ENCODE measurements around the gene UBL4A.

DNA sequence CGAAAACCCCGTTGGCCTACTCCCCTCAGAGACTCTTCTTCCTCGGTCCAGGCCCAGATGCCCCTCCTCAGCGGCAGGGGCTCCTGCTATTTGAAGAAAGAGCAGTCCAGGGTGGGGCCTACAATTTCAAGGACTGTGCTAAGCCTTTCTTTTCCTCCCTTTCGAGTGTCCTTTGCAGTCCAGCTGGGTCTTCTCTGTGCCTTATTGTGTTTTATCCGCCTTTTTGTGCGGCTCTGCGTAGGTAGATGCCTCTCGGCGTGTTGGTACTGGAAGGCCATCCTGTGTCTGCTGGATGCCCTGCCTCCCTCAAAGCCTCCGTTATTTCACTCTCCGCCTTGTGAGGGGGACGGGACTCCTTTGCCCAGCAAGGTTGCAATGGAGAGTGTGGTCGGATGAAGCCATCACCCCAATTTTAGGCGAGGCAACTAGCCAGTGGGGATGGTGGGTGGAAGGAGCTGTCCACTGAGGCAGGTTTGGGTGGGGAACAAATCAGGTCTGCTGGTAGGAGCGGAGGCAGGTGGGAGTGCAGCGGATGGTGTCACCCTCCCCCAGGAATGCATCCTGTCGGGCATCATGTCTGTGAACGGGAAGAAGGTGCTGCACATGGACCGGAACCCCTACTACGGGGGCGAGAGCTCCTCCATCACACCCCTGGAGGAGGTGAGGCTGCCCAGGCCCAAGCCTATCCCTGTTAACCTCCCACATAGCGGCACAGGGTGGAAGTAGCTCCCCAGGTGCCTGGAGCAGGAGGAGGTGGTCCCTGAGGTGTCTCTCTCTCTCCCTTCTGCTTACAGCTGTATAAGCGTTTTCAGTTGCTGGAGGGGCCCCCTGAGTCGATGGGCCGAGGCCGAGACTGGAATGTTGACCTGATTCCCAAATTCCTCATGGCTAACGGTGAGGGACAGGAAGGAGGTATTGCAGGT is 48.2 kb downstream of the UBL4A start:
- TF ChIP-seq, protein P1, sequence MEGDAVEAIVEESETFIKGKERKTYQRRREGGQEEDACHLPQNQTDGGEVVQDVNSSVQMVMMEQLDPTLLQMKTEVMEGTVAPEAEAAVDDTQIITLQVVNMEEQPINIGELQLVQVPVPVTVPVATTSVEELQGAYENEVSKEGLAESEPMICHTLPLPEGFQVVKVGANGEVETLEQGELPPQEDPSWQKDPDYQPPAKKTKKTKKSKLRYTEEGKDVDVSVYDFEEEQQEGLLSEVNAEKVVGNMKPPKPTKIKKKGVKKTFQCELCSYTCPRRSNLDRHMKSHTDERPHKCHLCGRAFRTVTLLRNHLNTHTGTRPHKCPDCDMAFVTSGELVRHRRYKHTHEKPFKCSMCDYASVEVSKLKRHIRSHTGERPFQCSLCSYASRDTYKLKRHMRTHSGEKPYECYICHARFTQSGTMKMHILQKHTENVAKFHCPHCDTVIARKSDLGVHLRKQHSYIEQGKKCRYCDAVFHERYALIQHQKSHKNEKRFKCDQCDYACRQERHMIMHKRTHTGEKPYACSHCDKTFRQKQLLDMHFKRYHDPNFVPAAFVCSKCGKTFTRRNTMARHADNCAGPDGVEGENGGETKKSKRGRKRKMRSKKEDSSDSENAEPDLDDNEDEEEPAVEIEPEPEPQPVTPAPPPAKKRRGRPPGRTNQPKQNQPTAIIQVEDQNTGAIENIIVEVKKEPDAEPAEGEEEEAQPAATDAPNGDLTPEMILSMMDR (IDR thresholded peaks at IDR 0.05) = no peak
- no peak for TF ChIP-seq TAF1 (IDR thresholded peaks at IDR 0.05; ENCODE audit: borderline replicate concordance, low read depth, low read length)
